HG03135 (cell line): Measurements from ENCODE around the gene CALML6.

Experiments used
- ATAC-seq: cut with Tn5 transposase; IDR thresholded peaks from one replicate; pipeline ENCODE4 v1.9.1; 2021; ENCODE audit warnings: mild to moderate bottlenecking, moderate library complexity; ENCODE audit not compliant: unreplicated experiment

Gene CALML6

DNA sequence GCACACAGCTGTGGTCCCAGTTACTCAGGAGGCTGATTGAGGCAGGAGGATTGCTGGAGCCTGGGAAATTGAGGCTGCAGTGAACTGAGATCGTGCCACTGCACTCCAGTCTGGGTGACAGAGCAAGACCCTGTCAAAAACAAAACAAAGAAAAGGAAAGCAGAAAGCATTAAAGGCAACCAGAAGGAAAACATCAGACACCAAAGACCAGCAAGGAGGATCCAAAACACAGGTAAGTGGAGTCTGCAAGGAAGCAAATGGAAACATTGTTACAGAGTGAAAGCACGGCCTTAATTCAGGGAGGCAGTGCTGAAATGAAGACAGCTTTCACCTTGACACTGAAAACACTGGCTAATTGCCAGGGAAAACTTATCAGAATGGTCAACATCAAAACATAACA, 47.7 kb downstream of the CALML6 start:
- no peak for ATAC-seq

GRCh38 chr1:1963570-1963969, 48.5 kb downstream of the CALML6 start:
- no peak for ATAC-seq

- ATAC-seq, result no peak
These were observed 49.8 kb downstream of the CALML6 start for GRCh38 chr1:1964811-1965210.

GRCh38 chr1:1965546-1965945, 50.5 kb downstream of the CALML6 start:
- no peak for ATAC-seq

GRCh38 chr1:1966071-1966740, 51.1 kb downstream of the CALML6 start:
- no peak for ATAC-seq
